Panc1 (cell line): ENCODE measurements around the gene MTHFD1. TPM values are rescaled to one million over a fixed set of nuclear protein-coding genes. Genes with fewer than 3 reads are reported as not detected.

ENCODE experiments used
- ATAC-seq: fragments of 200-7000 bp; cut with Tn5 transposase; 2 replicates; pipeline ENCODE4 v1.9.1; 2020; ENCODE audit warnings: mild to moderate bottlenecking, moderate library complexity
- BruUV-seq: library from RNA; stranded (reverse); fragments of 400-500 nt; replicated peaks from 2 replicates; lab custom pipeline; 2021; lab: Mats Ljungman, UMichigan
- CTCF ChIA-PET: fragments of 300-600 bp; sonication (Branson Sonifier 250); formaldehyde crosslinking; loops from one replicate; lab custom pipeline; 2022; ENCODE audit warnings: antibody characterized with exemption; lab: Charles Lee
- POLR2A ChIA-PET: fragments of 300-600 bp; sonication (Branson Sonifier 250); formaldehyde crosslinking; loops from one replicate; lab custom pipeline; 2022; ENCODE audit warnings: antibody characterized with exemption; lab: Charles Lee
- DNase-seq: peaks from one replicate; pipeline ENCODE4 v3.0.0-alpha.2; 2010; ENCODE audit warnings: low read depth, low spot score
- H3K27ac ChIP-seq: 2 replicates; pipeline ENCODE4 v1.5.1; 2011; ENCODE audit warnings: mild to moderate bottlenecking, low read length, inconsistent platforms
- H3K27me3 ChIP-seq: fragments of 200-500 bp; sonication (Bioruptor generic); 2 replicates; pipeline ENCODE4 v1.6.0; 2014; ENCODE audit warnings: low read length, inconsistent platforms; ENCODE audit not compliant: control insufficient read depth, insufficient read depth
- H3K36me3 ChIP-seq: fragments of 200-500 bp; sonication (Bioruptor generic); 2 replicates; pipeline ENCODE4 v1.5.1; 2014; ENCODE audit warnings: inconsistent platforms, mild to moderate bottlenecking, low read length, moderate library complexity; ENCODE audit not compliant: control insufficient read depth, insufficient read depth
- H3K4me1 ChIP-seq: 2 replicates; pipeline ENCODE4 v1.5.1; 2011; ENCODE audit warnings: inconsistent platforms, mild to moderate bottlenecking, low read length, moderate library complexity; ENCODE audit not compliant: control insufficient read depth, insufficient read depth
- H3K4me3 ChIP-seq, 2 experiments: 2 replicates each; pipeline ENCODE4 v1.5.1; 2011 to 2012; ENCODE audit warnings: low read depth in 2 of 2, low read length in 2 of 2, mild to moderate bottlenecking in 2 of 2, inconsistent platforms in 1 of 2, moderate library complexity in 1 of 2
- H3K9me3 ChIP-seq: fragments of 200-500 bp; sonication (Bioruptor generic); 2 replicates; pipeline ENCODE4 v1.5.1; 2014; ENCODE audit warnings: low read depth, mild to moderate bottlenecking, inconsistent platforms, low read length, moderate library complexity; ENCODE audit not compliant: control insufficient read depth, insufficient read depth
- POLR2AphosphoS5 ChIP-seq: IDR thresholded peaks from 2 replicates; pipeline ENCODE4 v1.6.1; 2012; ENCODE audit warnings: mild to moderate bottlenecking, low read depth, low read length, moderate library complexity
- SIN3A ChIP-seq: IDR thresholded peaks from 2 replicates; pipeline ENCODE4 v1.6.1; 2012; ENCODE audit warnings: low read depth, mild to moderate bottlenecking, low read length, moderate library complexity, borderline replicate concordance; ENCODE audit not compliant: insufficient read depth
- TCF7L2 ChIP-seq: IDR thresholded peaks from 2 replicates; pipeline ENCODE4 v1.6.1; 2011; ENCODE audit warnings: mild to moderate bottlenecking, low read depth, low read length, inconsistent platforms
- in situ Hi-C: cut with HindIII; loops from 2 replicates; pipeline ENCODE4 v1.10.0; 2016; ENCODE audit warnings: low sequenced_read_pairs, low pct_unique_long_range_greater_than_20kb
- intact Hi-C: fragments of 100-400 bp; cut with micrococcal nuclease; formaldehyde crosslinking; loops from one replicate; pipeline ENCODE4 v1.10.0; 2022; ENCODE audit not compliant: unreplicated experiment
- total RNA-seq: library from RNA; stranded (reverse); gene quantifications from one replicate; pipeline ENCODE4 v1.2.1, GENCODE V29; 2021; ENCODE audit not compliant: unreplicated experiment
- TF ChIP-seq, protein P1 (sequence below): fragments of 450-650 bp; IDR thresholded peaks from 2 replicates; pipeline ENCODE4 v1.5.1; 2017; ENCODE audit warnings: mild to moderate bottlenecking
- TF ChIP-seq, protein P2 (sequence below), 2 experiments: IDR thresholded peaks; 2 replicates each; pipeline ENCODE4 v1.6.1; 2011 to 2012; ENCODE audit warnings: low read depth in 2 of 2, control low read depth in 1 of 2, low read length in 1 of 2, mild to moderate bottlenecking in 1 of 2, moderate library complexity in 1 of 2; ENCODE audit not compliant: insufficient read depth in 1 of 2

The MTHFD1 gene
- total RNA-seq, 1 experiment from 2014 or later: 141 TPM

DNA sequence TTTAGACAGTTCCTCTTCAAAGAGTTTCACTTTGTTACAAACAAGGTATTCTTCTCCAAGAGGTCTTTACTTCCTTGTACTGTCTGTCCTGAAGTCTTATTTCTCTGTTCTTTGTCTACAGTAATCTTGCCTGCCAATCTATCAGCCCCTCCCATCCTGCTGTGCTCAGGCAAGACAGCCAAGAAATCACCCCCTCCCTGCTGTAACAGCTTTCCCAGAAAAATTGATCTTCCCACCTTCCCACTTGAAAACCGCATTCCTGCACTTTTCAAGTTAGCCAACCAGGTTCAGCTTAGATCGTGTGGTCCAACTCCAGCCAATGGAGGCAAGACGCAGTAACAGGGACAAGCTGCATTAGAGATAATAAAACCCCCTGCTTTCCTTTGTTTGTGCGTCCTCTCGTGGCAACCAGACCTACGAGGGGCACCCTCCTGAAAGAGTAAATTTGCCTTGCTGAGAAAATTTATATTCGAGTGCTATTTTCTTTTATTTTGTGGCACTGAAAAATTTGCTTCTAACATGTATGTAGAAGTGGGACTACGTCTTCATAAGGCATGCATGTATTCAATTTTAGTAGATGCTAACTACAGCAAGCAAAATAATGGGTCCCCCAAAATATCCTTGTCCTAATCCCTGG, 47.5 kb upstream of the MTHFD1 start:
- no peak overlapping the region for H3K4me3 ChIP-seq
- in situ Hi-C loops (no loop called here), intact Hi-C loops (loop anchor here (10.0 kb wide), 2 partner anchors 54 to 134 kb away; no protein-coding TSS in a partner anchor)
- TF ChIP-seq POLR2AphosphoS5: no peak
- TF ChIP-seq SIN3A: no peak
- TF ChIP-seq, protein P1, sequence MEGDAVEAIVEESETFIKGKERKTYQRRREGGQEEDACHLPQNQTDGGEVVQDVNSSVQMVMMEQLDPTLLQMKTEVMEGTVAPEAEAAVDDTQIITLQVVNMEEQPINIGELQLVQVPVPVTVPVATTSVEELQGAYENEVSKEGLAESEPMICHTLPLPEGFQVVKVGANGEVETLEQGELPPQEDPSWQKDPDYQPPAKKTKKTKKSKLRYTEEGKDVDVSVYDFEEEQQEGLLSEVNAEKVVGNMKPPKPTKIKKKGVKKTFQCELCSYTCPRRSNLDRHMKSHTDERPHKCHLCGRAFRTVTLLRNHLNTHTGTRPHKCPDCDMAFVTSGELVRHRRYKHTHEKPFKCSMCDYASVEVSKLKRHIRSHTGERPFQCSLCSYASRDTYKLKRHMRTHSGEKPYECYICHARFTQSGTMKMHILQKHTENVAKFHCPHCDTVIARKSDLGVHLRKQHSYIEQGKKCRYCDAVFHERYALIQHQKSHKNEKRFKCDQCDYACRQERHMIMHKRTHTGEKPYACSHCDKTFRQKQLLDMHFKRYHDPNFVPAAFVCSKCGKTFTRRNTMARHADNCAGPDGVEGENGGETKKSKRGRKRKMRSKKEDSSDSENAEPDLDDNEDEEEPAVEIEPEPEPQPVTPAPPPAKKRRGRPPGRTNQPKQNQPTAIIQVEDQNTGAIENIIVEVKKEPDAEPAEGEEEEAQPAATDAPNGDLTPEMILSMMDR: no peak
- TF ChIP-seq, protein P2, sequence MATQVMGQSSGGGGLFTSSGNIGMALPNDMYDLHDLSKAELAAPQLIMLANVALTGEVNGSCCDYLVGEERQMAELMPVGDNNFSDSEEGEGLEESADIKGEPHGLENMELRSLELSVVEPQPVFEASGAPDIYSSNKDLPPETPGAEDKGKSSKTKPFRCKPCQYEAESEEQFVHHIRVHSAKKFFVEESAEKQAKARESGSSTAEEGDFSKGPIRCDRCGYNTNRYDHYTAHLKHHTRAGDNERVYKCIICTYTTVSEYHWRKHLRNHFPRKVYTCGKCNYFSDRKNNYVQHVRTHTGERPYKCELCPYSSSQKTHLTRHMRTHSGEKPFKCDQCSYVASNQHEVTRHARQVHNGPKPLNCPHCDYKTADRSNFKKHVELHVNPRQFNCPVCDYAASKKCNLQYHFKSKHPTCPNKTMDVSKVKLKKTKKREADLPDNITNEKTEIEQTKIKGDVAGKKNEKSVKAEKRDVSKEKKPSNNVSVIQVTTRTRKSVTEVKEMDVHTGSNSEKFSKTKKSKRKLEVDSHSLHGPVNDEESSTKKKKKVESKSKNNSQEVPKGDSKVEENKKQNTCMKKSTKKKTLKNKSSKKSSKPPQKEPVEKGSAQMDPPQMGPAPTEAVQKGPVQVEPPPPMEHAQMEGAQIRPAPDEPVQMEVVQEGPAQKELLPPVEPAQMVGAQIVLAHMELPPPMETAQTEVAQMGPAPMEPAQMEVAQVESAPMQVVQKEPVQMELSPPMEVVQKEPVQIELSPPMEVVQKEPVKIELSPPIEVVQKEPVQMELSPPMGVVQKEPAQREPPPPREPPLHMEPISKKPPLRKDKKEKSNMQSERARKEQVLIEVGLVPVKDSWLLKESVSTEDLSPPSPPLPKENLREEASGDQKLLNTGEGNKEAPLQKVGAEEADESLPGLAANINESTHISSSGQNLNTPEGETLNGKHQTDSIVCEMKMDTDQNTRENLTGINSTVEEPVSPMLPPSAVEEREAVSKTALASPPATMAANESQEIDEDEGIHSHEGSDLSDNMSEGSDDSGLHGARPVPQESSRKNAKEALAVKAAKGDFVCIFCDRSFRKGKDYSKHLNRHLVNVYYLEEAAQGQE (IDR thresholded peaks at IDR 0.05; ENCODE audit: insufficient read depth in 1 of 2, low read depth in 2 of 2, low read length in 1 of 2): no peak
- TF ChIP-seq TCF7L2: no peak
- no peaks in the 10 kb centered on the region for H3K27me3 ChIP-seq
- no peak for ATAC-seq
- H3K4me1 ChIP-seq: peaks cover 9% of the 10 kb centered on the region
- H3K27ac ChIP-seq: no peak overlapping the region
- H3K9me3 ChIP-seq: peaks cover 8% of the 10 kb centered on the region
- ChIA-PET POLR2A (no interaction called here), CTCF (no interaction called here)
- no peaks in the 10 kb centered on the region; the same call in 1 of the 2 replicates for H3K36me3 ChIP-seq
- BruUV-seq: no TSS peak
- no peak for DNase-seq

DNA sequence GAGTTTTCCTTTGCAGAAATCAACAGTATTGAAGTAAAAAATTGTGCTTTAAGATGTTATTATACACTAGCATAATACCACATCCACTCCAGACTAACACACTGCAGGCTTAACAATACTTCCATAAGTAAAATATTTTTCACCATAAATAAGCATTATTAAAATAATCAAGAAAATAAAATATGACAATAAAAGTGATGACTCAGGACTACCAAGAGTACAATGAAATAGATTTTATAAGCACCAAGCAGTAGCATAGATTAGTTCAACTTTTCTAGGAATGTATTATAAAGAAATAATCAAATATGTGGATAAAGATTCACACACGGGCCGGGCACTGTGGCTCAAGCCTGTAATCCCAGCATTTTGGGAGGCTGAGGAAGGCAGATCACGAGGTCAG, 40.4 kb upstream of the MTHFD1 start:
- intact Hi-C loops: loop anchor here (10.0 kb wide), 2 partner anchors 47 to 127 kb away; no protein-coding TSS in a partner anchor

More for the DNA sequence above, 40.4 kb upstream of the MTHFD1 start:
- DNase-seq (no peak), ATAC-seq (no peak)
- in situ Hi-C loops: no loop called here
- Histone ChIP-seq H3K36me3 (no peaks in the 10 kb centered on the region), H3K4me1 (no peaks in the 10 kb centered on the region), H3K27me3 (no peaks in the 10 kb centered on the region), H3K27ac (no peak overlapping the region), H3K9me3 (no peaks in the 10 kb centered on the region), H3K4me3 (no peak overlapping the region)
- TF ChIP-seq SIN3A (no peak), TCF7L2 (no peak), POLR2AphosphoS5 (no peak)
- TF ChIP-seq, protein P2 (IDR thresholded peaks at IDR 0.05; ENCODE audit: insufficient read depth in 1 of 2, low read depth in 2 of 2, low read length in 1 of 2): no peak
- TF ChIP-seq, protein P1: no peak
- CTCF ChIA-PET: no interaction called here
- POLR2A ChIA-PET: no interaction called here
- BruUV-seq: no TSS peak
